Kasumi-1 (cell line): ENCODE measurements around the gene SNCG.

ENCODE experiments used
- DNase-seq, 2 experiments: peaks; one replicate each; lab custom pipeline; 2025; lab: John Stamatoyannopoulos, UW

SNCG gene

DNA sequence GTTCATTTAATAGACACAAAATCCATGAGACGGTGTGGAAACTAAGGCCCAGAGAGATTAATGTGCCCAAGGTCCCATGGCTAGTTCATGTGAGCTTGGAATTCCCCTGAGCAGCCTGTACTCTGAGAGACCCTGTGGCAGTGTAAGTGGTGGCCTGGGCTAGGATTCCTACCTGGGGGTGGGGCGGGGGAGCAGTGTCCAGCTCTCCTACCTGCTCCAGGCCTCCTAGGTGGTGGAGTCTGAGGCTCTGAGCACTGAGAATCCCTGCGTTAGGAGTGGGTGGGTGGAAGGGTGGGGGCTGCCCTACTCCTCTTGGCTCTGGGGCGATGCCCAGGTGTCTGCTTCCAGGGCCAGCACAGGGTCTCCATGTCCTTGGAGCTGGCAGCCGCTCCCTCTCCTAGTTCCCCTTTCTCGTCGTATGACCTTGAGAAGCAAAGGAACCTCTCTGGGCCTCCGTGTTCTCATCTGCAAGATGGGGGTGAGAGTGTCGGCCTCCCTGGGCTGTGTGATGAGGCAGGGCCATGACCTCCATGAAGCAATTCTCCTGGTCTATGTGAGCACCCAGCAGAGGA lies 2.5 kb downstream of the SNCG start:
- DNase-seq, result no peak

DNA sequence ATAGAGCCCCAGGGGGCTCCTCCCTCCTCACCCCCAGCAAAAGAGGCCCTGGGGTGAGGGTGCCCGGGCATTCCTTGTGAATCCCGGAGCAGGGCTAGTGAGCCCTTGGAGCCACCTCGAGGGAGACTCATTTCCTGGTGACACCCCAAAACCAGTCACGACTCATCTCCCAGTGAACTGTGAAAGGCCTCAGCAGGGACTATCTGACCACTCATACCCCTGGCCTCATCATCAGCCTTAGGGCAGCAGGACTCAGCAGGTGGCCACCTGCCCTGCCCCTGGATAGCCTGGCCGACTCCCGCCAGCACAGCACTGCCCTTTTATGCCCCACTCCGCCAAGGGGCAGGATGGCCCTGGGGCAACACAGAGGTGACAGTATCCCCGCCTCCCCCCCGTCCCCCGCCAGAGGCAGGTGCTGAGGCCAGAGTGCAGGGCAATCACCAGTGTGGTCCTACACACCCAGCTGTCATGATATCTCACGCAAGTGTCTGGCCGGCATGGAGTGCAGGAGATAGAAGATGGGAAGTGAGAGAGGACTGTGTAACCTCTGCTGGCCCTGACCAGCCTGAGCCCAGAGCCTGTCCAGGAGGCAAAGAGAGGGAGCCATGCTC lies 3.2 kb downstream of the SNCG start:
- no peak for DNase-seq

DNA sequence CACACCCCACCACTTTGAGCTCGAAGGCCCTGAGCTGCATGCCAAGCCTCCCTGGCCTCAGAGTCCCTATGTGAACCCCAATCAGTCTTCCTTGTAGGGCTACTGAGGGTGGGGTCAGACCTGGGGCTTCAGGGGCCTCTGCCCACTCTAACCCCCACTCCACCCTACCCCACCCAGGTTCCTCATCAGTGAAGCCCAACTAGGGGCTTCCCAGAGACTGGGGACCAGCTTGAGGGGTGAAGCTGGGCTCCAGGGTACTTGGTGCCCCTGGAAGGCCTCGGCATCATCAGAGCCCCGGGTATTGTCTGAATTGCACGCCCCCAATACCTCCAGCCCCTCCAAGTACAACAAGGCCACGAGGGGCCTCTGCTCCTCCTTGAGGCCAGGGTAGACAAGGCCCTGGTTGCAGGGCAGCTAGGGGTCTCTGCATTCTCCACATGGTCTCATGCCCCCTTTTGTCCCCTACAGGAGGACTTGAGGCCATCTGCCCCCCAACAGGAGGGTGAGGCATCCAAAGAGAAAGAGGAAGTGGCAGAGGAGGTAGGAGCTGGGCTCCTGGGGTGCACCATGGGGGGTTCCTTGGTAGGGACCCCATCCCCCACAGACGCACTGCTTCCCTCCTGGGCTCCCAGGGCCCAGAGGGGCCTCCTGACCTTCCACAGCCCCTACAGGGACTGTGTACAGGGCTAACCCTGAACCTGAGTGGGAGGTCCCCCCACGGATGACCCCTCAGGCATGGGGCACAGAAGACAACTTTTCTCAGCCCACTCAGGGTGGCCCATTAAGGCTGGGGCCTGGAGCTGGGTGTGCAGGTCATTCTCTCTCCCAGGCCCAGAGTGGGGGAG lies 4.0 kb downstream of the SNCG start:
- no peak for DNase-seq

DNA sequence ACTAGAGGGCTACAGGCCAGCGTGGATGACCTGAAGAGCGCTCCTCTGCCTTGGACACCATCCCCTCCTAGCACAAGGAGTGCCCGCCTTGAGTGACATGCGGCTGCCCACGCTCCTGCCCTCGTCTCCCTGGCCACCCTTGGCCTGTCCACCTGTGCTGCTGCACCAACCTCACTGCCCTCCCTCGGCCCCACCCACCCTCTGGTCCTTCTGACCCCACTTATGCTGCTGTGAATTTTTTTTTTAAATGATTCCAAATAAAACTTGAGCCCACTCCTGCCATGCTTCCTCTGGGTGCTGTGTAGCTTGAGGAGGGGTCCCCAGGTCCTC lies 4.5 kb downstream of the SNCG start:
- DNase-seq, result no peak

DNA sequence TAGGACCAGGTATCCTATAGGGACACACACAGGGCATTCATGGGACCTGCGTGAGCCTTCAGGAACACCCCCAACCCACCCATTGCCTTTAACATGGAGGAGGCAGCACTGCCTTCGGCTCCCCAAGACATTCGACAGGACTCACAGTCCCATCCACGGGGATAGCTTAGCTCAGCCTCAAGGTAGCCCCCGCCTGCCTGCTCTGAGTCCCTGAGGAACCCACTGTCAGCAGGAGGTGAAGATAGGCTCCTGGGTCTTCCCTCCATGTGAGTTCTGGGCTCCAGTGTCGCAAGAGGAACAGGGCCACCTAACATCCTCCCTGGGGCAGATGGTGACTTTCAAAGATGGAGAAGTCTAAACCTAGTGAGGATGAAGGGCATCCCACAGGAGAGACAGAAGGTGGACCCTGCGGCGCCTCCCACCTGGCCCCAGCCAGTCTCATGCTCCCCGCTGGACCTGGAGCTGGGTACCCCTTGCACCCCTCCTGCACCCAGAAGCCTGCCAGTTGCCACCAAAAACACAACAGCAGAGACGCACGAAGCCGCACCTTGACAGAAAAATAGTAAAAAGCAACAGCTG lies 5.0 kb downstream of the SNCG start:
- DNase-seq, result no peak

DNA sequence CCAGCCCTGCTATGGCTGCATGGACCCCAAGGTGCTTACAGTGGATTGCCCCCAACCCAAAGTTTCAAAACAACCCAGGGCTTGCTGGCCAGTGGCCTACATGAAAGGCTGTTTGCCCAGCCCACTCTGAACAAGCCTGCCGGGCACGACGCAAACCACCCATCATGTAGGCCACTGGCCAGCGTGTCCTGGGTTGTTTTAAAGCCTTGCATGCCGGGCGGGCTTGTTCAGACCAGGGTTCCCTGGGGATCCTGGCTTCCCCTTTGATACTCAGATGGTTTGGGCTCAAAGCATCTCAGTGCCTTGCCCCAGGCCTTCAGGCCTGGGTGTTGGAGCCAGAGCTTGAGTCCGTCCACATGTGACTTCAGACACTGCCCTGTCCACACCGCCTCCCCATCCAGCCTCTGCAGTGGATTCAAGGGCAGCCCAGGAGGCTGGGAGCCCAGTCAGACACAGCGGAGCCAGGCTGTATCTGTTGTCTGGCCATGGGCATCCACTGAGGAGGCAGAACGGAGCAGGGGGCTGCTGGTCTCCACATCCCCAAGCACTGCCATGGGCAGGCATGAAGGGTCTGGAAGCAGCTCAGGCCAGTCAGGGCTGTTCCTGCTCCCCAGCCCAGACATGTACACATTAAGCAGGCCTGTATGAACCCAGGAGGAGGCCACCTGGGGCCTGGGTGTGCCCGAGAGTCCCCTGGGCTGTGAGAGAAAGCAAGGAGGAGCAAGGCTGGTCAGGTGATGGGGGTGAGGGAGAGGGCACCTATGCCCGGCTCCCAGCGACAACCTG lies 5.9 kb downstream of the SNCG start:
- DNase-seq, result no peak

DNA sequence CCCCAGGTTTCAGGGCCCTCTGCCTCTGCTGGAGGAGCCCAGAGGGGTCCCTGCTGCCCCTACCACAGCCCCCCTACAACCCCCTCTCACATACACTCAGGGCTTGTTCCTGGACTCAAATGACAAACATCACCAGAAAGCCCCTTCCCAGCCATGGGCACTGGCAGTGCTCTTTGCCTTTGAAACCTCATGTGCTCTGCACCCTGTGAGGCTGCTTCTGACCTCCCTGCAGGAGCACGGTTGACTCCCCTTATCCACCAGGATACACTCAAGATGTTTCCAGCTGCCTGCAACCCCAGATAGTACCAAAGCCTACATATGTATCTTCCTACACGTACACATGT lies 6.4 kb downstream of the SNCG start:
- DNase-seq, result no peak

DNA sequence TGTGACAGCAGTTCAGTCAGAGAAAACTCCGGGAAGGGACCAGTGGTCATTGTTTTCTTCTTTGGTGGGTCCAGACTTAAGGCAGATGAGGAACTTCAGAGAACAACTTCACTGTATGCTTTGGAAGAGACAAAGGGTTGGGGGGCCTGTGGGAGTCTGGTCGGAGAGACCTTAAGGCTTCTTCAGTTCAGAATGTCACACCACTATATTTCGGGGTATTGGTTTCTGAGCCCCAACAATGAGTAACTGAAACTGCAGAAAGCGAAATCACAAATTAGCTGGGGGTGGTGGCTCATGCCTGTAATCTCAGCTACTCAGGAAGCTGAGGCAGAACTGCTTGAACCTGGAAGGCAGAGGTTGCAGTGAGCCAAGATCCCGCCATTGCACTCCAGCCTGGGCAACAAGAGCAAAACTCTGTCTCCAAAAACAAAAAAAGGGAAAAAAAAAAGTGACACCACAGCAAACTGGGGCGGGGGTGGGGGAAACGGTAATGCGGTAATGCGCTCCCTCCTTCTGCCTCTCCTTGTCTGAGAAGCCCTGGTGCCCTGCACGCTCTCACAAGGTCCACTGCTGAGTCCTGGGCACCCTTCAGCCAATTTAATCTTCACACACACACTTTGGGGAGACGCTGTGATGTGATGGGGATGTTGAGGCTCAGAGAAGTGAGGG lies 7.7 kb downstream of the SNCG start:
- no peak for DNase-seq

DNA sequence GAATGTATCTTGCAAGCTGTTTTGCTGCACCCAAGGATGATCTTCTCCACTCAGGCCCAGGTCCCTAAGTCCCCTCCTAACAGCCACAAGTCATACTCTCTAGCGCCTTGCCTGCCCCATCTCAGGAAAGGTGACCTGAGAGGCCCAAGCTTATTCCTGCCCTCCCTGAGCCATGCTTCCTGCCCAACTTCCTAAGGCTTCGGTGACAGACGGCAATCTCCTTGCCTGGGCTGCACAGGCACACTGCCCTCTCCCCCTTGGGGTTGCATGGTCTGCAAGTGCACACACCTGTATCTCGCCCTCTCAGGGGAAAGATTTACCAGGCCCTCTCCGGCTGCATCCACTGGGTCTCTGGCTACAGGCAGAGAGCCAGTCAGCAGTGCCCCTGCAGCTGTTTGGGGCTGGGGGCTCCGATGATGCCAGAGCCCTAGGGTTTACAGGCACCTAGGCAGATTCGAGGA lies 9.1 kb downstream of the SNCG start:
- DNase-seq, result no peak

DNA sequence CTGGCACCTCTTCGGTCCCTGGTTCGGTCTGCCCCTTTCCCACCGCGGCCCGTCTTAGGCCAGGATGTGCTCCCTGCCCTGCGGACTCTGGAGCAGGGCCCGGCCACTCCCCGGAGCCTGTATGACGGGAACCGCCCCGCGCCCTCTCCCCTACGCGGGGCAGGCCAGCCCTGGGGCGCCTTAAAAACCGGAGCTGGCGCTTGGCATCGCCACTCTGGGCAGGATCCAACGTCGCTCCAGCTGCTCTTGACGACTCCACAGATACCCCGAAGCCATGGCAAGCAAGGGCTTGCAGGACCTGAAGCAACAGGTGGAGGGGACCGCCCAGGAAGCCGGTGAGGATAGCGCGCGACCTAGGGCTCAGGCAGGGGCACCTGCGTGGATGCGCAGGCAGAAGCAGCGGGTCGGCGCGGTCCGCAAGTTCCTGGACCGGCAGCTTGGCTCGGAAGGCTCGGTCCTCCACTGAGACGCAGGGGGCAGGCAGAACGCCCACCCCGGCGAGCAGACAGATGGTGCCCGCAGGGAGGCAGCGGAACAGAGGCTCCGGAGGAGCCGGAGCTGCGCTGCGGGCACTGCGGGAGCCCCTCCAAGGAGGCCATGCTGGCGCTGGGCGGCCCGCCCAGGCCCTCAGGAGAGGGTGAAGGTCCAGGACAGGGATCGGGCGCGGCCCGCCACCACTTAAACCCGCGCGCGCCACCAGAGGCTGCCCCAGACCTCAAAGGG lies 10.0 kb downstream of the SNCG start, which contains the start of gene ADIRF:
Gene ADIRF (plus strand): TSS at position 212 of the 723 bp plus-strand sequence. CDS start 63 bp downstream, at position 275.
- DNase-seq, result no peak

DNA sequence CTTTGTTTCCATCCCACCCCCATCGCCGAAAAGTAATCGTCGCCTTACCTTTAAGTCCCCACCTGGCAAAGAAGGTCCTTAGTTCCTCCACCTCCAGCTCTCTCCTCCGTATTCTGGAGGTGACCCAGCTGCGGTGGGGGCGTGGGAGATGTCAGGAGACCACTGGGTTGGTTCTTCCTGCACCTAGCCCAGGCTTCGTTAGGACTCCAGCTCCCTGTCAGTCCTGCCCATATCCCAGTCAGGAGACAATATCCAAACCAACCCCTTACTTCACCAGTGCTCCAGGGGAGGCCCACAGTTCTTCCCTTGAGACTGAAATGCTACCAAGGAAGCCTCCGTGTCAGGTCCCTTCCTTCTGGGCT lies 10.6 kb downstream of the SNCG start:
- DNase-seq, result no peak

DNA sequence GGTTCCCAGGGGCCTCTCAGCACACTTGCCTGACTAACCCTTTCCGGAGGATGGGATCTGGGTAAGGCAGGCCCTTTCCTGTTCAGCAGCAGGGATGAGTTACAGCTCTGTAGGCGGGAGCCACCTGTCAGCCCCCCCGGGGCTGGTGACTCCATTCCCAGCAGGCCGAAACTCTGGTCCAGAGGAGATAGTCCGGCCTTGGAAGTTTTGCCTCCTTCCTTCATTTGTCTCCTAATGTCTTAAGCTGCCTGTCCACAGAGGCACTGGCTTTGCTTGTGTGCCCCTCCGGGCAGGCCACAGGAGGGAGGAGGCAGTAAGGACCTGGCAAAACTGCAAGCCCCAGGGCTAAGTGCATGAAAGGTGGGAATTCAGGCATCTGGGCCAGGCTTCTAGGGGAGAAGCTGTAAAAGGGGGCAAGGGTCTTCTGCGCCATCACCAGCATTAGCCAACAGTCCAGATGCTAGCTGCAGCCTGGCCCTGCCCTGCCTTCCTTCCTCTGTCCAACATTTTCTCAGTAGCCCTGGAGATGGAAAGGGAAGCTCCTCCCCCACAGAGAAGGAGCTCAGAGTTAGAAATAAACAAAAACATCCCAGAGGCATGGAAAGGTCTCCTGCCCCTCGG lies 11.1 kb downstream of the SNCG start:
- no peak for DNase-seq

DNA sequence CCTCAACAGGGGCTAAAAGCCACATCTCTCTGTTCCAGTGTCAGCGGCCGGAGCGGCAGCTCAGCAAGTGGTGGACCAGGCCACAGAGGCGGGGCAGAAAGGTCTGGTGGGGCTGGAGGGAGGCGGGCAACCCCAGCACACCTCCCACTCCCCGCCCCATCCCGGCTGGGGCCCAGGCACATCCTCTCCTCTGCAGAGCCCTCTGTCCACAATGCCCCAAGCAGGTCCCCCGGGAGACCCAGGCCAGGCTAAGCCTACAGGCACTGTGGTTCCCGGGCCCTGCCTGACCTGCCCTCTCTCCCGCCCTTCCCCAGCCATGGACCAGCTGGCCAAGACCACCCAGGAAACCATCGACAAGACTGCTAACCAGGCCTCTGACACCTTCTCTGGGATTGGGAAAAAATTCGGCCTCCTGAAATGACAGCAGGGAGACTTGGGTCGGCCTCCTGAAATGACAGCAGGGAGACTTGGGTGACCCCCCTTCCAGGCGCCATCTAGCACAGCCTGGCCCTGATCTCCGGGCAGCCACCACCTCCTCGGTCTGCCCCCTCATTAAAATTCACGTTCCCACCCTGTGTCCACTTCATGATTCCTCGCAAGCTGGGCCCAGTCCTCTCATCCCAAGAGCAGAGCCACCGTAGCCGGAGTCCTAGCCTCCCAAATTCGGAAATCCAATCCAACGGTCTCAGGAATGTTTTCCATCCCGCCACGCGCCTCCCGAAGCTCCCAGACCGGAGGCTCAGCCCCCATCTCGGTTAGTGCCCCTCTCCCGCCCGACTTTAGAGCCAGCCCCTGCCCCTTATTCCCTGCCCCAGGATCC lies 12.0 kb downstream of the SNCG start:
- DNase-seq, result peak; percentile 38 to 56

DNA sequence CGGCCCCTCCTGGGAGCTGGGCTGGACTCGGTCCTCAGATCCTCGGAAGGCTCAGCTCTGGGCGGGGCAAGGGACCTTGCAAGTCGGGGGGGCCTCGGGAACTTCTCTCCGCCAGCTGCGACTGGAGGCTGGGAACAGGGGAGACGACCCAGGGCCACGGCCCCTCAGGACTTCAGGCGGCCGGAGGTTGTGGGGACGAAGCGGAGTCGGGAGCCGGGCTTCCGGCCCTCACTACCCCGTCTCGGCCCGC lies 12.5 kb downstream of the SNCG start:
- DNase-seq, result peak in 1 of 2 experiments; percentile 90

DNA sequence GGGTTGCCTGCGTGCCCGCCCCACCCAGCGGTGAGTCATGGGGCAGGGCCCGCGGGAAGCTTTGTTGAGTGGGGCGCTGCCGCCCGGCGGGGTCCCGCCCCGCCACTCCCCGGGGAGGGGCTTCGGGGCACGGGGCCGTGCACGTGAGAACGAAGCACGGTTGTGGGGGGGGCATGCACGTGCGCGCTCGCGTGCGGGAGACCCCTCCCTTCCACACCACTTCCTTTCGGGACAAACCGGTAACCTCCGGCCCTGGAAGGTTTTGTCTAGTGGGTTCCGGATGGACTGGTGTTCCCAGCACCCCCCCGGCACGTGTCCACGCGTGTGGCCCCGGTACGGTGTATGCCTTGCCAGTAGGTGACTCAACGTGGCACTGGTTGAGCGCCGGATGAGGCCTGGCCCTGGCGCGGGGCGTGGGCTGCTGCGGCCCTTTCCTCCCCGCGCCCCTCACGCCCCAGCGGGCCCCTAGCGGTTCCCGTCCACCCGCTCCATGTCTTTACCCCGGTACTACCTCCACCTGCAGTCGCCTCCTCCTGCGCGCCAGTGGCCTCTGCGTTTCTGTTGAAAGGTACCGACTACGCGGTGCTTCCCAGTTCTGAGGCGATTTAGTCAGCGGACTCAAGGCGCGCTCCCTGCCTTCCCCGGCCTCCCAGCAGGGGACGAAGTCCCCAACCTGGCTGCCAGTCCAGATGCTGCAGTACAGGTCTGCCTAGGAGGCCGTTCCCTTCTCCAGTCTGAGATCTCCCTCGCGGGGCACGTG lies 13.0 kb downstream of the SNCG start:
- peak; percentile 75 to 90 for DNase-seq

DNA sequence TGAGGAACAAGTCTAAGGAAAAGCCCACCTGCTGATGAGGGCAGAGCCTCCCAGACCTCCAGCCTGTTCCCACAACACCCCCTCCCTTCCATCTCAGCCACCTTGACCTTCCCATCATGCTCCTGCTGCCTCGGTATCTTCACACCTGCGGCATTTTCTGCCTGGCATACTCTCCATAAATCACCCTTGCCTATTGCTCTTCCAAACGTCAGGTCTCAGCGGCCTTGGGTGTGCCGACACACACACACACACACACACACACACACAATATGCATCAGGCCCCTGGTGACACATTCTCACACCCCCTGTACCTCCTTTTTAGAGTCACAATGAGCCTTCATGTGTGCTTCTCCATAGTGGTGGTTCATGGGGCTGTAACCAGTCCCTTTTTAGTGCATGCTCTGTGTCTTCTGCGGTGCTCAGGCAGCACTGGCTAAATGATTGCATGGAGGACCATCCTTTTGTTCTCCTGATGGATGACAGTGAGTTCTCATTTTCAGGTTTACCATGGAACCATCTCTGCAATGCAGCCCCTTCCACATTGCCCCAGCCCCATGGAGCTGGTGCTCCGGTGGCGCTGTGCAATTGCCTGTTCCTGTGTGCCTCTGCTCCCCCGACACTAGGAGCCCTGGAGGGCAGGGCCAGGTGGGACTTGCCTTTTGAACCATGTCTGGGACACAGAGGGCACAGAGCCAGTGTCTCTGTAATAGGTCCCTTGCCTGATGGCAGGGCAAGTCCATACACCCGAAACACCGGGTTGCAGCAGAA lies 14.4 kb downstream of the SNCG start:
- DNase-seq, result no peak

DNA sequence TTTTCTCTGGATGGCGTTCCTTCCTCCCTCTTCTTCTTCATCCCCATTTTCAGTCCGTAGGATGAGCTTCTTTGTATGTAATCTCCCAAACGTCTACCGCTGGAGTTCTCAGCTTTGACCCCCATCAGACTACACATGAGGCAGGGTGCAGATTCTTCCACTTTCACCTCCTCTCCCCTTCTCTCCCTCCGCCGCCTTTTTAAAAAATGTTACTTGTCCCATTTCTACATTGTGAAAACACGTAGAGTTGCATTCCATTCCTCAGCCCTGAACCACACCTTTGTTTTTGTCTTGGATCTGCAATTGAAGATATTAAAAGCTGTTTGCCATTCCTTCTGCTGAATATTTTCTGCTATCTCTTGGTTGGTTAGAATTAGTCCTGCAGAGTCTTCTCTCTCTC lies 16.1 kb downstream of the SNCG start:
- DNase-seq, result no peak

DNA sequence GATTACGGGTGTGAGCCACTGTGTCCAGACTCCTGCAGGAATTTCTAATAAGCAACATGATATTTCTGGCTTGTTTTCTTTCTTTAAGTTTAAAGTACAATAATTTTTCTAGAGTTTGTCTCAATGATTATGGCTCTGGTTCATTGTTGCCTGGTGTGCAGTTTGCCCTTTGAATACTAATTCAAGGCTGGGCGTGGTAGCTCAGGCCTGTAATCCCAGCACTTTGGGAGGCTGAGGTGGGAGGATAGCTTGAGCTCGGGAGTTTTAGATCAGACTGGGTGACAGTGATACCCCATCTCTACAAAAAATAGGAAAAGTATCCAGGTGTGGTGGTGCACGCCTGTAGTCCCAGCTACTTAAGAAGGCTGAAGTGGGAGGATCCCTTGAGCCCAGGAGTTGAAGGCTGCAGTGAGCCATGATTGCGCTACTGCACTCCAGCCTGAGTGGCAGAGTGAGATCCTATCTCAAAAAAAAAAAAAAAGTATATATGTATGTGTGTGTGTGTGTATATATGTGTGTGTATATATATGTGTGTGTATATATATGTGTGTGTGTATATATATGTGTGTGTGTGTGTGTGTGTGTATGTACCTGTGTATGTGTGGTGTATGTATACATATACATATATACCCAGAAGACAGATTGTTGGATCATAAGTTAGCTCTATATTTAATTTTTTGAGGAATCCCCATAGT lies 18.1 kb downstream of the SNCG start:
- no peak for DNase-seq
